ENCODE measurements around the gene PLEKHG5.
"Not testable (repeated sequence)": the region's sequence is repeated elsewhere in the genome, so short reads cannot be mapped to it uniquely, and the experiment has no call there.

Gene PLEKHG5

DNA sequence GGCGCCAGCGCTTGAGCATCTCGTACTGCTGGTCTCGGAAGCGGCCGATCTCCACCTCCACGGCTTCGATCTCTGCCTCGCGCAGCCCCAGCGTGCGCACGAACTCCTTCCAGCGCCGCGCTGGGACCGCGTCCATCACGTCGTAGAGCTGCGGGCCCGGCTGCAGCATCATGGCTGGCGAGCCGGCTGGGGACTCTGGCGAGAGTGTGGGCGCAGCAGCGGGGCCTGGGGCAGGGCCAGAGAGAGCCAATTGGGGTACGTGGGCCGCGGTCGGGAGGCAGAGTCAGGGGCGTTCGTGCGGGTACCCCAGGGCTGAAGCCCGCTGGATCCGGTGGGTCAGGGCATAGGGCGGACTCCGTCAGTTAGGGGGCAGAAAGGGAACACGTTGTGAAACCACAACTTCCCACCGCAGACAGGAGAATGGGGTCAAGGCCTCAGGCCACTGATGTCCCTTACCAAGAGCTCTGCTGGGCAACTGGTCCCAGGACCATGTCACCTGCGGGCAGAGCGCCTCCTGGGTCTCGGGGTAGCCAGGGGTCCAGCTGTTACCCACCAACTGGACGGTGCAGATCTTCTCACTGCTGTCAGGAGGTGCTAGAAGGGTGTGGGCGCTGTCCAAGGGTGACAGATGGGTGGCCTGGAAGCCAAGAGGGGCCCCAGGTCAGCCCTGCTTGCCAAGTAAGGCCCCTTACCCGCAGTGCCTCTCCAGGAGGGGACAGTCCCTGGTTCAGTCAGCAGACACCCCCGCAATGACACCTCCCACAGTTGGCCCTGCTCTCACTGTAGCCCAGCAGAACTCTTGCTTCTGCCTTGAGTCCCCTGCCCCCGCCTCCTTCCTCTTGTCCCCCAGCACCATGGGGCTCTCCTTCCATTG is 29.7 kb downstream of the PLEKHG5 start:
- DNase-seq (ENCODE audit: low spot score) = no peak

GRCh38 chr1:6461051-6461530 is 30.4 kb downstream of the PLEKHG5 start:
- DNase-seq (ENCODE audit: low spot score) = no peak

DNA sequence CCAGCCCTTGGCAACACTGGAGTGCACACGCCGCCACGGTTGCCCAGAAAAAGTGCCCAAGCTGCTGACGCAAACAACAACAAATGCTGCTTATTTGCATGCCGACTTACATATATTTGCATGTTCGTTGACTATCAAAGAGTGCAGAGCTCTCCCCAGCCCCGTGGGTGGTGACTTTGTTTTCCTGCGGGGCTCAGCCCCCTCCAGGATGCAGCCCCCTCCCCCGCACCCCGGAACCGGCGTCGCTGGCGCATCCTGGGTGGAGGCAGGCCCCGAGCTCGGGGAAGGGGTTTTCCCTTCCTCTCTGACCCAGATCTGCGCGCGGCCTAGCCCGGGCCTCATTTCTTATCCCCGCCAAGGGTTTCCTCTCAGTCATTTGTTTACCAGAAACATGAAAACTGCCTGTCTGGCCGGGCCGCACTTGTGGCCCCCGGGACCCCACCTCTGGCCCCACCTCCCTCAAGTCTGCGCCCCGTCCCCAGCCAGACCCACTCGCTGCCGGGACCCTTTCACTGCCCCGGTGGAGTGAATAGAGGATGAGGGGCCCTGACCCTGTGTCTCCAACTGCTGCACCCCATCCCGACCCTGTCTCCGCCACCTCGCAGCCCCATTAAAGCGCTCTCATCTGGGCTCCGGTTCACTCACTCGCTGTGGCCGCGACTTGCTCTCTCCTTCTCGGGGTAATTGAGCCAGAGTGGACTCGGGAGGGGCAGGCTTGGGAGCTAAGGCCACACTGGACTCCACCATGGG is 31.0 kb downstream of the PLEKHG5 start:
- no peak for DNase-seq (ENCODE audit: low spot score)

DNA sequence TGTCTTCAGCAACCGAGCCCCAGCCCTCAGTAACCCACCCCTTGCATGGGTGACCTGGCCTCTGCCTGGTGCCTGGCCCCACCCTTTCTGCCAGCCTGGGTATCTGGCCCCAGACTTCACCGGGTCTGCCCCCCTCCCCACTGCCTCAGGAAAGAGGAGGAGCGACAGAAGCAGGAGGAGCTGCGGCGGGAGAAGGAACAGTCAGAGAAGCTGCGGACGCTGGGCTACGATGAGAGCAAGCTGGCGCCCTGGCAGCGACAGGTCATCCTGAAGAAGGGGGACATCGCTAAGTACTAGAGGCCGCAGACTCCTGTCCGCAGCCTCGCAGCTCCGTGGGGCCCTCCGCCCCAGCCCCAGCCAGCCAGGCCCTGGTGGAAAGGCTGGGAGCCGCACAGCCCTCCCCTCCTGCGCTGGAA is 31.6 kb downstream of the PLEKHG5 start:
- DNase-seq (ENCODE audit: low spot score) = no peak

DNA sequence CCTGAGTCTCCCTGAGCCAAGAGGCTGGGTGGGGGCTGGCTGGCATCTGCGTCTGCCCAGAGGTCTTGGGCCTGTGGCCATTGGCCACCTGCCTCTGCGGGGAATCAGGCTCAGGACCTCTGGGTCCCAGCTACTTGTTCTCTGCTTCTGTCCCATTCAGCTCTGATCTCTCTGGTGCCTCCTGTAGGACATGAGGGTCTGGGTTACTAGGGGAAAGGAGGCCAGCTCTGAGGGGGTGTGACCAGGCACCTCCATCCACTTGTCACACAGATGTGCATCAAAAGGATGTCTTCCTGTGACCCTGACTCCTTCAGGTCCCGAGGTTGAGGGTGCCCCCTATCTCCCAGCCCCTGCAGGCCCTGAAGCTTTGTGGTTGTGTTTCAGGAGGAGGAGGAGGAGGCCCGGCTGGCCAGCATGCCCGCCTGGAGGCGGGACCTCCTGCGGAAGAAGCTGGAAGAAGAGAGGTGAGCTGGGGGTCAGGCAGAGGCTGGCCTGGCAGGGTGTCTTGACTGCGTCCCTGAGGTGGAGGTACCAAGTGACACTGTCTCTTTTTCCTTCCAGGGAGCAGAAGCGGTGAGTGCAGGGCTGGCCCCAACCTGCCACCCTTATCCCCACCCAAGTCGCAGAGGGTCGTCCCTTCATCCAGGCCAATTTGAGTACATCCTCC is 34.5 kb downstream of the PLEKHG5 start:
- DNase-seq (ENCODE audit: low spot score) = no peak

DNA sequence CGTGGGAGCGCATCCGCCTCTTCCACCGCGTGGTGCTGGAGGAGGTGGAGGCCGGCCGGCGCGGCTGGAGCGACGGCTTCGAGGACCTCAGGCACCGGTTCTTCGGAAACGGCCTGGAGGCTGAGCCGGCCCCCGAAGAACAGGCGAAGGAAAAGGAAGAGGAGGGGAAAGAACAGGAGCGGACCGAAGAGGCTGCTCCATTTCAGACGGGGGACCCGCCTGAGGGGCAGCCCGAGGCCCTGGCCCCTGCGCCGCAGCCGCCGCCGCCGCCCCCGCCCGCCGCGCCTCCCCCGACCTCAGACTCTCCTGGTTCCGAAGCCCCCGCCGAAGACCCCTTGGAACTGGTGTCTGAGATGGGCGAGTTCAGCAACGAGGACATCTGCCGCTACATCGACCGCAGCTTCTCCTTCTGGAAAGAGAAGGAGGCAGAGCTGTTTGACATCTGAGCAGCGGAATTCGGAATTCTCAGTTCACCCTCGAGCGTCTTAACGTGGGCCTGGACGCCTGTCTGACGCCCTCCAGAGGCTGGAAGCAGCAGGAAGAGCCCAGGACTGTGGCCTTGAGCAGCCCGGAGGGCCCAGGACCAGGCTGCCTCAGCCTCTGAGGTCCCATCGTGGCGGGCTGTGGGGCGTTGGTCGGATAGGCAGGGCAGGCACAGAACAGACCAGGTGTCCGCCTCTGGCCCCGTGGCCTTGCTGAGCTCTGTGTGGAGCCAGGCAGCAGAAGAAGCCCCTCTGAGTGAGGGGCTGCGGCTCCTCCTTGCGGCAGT is 35.5 kb downstream of the PLEKHG5 start:
- DNase-seq (ENCODE audit: low spot score) = not testable (repeated sequence)

GRCh38 chr1:6454856-6455751 is 36.4 kb downstream of the PLEKHG5 start:
- no peak for DNase-seq (ENCODE audit: low spot score)

- not testable (repeated sequence) for DNase-seq (ENCODE audit: low spot score)
Observed at GRCh38 chr1:6453895-6454855, 37.3 kb downstream of the PLEKHG5 start.

GRCh38 chr1:6450943-6451373 is 40.5 kb downstream of the PLEKHG5 start:
- DNase-seq (ENCODE audit: low spot score) = no peak

DNA sequence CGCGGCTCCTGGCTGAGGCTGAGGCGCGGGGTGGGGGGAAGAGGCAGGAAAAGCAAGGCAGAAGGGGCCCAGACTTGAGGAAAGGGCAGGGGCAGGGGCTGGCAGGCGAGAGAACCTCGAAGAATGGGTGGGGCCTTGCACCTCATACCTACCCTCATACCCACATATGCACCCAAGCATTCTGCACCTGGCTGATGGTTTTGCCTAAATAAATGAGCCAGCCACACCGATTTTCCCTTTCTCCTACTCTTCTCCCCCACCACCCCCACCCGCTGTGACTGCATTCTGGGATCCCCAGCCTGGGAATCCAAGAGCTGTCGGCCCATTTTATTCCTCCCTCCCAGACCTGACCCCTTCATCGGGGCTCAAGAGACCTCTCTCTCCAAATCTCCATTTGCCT is 41.0 kb downstream of the PLEKHG5 start:
- not testable (repeated sequence) for DNase-seq (ENCODE audit: low spot score)

DNA sequence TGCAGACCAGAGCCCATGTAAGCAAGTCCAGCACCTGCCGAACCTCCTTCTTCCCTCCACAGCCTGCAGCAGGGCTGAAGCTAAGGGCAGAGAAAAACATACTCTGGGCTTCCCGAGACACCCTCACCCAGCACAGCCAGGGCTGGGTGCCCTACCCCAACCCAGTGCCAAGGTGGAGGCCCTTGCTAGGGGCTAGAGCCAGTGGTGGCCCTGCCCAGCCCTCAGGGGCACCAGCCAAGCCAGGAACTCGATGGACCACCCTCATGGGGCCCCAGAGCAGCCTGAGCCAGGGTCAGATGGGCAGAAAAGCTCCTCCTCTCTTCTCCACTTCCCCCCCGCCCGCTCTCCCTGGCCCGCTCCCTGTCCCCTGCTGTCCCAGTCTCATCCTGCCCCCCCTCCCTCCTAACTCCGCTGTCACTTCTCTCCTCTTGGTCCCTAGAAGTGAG is 41.4 kb downstream of the PLEKHG5 start:
- no peak for DNase-seq (ENCODE audit: low spot score)

DNA sequence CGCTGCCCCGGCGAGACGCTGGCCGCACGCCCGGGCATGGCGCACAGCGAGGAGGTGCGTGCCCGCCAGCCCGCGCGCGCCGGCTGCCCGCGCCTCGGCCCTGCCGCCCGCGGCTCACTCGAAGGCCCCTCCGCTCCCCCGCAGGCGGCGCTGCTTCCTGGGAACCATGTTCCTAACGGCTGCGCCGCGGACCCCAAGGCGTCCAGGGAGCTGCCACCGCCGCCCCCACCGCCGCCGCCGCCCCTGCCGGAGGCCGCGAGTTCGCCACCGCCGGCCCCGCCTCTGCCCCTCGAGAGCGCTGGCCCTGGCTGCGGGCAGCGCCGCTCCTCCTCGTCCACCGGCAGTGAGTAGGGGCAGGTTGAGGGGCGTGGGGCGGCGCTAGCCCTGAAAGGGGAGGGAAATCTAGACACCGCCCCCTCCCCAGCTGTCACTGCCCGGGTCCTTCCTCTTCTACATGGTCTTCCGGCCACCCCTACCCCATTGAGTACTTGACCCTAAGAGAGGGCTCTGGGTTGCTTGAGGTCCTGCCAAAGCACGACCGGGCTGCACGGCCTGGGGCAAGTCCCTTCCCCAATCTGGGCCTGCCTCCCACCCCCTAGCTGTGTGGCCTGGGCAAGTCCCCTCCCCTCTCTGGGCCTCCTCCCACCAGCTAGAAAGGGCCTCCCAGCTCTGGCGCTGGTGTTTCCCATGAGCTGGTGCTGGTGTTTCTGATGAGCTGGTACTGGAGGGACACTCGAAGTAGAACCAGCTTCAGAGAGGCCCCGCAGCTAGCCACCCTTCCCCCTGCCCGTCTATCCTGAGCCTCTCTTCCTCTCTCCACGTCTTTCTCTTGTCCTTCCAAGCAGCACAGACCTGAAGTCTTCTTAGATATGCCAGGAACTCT is 42.5 kb downstream of the PLEKHG5 start:
- no peak for DNase-seq (ENCODE audit: low spot score)

DNA sequence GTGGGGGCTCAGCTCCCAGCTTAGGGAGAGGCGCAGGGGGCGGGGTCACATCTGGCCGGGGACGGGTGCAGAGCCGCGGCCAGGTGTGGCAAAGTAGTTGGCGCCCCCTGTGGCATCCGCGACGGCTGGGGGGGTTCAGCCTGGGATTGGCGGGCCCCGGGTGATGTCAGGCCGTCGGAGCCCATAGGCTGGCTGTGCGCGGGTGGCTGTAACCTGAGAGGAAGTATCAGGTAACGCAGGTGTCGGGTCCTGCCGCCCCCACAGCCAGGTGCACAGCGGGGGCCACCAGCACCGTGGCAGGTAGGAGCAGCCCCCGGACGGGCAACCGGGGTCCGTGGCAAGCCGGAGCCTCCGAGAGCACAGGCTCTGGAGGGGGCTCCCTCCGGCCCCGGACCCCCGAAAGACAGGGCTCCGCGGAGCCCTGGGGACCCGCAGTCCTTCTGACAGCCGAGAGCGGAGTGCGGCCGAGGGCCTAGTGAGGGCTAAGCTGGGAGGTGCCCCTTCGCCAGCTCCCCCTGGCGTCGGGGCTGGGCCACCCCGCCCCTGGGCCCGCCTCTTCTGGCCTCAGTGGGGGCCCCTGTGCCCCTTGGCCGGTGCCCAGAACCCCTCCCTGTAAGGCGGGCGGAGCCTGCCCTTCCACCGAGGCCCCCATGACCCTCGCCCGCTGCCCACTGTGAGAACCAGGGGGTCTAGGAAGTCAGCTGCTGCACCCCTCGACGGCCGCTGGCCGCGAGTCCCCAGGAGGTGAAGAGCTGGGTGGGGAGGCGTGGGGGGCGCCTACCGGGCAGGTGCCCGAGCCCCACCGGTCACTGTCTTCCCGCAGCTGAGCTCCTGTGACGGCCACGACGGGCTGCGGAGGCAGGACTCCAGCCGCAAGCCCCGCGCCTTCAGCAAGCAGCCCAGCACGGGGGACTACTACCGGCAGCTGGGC is 43.4 kb downstream of the PLEKHG5 start:
- DNase-seq (ENCODE audit: low spot score) = no peak

DNA sequence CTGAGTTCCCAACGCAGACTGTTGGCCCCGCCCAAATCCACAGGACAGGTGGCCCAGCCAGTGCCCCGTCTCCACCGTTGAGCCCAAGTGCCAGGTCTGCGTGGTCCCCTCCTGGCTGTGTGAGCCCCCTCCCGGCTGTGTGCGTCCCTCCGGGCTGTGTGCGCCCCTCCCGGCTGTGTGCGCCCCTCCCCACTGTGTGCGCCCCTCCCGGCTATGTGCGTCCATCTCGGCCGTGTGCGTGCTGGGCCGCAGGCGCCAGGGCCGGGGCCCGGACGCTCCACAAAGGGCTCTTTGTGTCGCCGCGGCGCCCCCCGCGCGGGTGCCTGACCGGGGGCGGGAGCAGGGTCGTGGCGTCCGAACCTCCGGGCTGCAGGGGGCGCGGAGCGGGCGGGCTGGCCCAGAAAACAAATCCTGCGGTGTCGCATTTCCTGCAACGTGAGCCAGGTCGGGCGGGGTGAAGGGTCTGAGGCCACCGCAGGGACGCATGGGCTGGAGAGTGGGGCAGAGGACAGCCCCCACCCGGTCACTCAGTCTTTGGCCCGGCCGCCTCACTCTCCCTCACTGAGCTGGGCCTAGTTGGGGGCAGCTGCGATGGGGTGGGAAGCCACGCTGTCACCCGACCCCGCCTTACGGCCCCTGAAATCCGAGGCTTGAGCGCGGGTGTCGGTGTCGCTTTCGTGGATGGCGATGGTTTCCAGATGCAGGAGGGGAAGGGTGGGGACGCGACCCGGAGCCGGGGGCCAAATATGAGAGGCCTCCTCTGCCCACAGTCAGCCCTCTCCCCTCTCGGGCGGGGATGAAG is 44.2 kb downstream of the PLEKHG5 start:
- no peak for DNase-seq (ENCODE audit: low spot score)

DNA sequence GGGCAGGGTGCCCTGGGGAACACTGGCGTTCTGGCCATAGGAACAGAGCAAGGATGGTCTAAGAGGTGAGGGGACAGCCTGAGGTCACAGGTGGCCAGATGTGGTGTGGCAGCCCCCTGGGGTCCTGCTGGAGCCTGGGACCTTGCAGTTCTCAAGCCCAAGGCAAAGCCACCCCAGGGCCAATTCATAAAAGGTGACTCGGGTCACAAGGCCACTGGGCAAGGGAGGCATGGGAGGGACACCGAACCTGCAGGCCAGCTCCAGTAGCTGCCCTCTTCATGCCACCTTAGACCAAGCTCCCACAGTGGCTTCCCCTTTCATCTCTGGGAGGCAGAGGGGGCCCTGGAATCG is 44.8 kb downstream of the PLEKHG5 start:
- DNase-seq (ENCODE audit: low spot score) = no peak

DNA sequence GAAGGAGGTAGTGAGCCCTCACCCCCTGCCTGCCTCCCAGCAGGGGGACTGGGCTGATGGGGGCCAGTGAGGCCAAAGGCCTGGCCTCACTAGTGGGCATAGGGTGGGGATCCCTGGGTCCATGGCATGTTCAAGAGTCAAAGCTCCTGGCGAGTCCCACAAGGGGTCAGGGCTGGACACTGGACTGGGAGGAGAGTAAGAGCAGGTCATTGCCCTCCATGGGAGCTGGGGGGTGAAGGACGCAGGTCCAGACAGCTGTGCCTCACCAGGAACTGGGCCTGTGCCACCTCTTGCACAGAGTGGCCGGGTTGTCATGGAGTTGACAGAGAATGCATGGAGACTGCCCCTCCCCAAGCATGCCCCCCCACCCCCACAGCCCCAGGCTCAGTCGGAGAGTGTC is 45.5 kb downstream of the PLEKHG5 start:
- not testable (repeated sequence) for DNase-seq (ENCODE audit: low spot score)

Measured in hepatic stellate cell (primary cell).